Small intestine (tissue), 7 donors: ENCODE measurements around the gene SEZ6L. TPM values are rescaled to one million over a fixed set of nuclear protein-coding genes. Genes with fewer than 3 reads are reported as not detected.

Source experiments
- DNase-seq, 2 donors: peaks; one replicate each; pipeline versions ENCODE4 v3.0.0 to v3.0.0-alpha.2; 2013
- FAIRE-seq: peaks from 2 replicates; lab custom pipeline; 2012; peaks lifted over from hg19 to GRCh38; lab: Jason Lieb, UNC
- H3K27ac ChIP-seq, 3 donors: one replicate each; pipeline ENCODE4 v1.5.1; 2013; ENCODE audit warnings: low read length in 2 of 3, mild to moderate bottlenecking in 2 of 3, control low read depth in 1 of 3, inconsistent platforms in 1 of 3, low read depth in 1 of 3, moderate library complexity in 1 of 3
- H3K27me3 ChIP-seq, 3 donors: one replicate each; pipeline ENCODE4 v1.6.1; 2013; ENCODE audit warnings: low read length in 3 of 3, inconsistent platforms in 1 of 3; ENCODE audit not compliant: control insufficient read depth in 3 of 3, insufficient read depth in 3 of 3
- H3K36me3 ChIP-seq, 3 donors: one replicate each; pipeline ENCODE4 v1.6.1; 2013; ENCODE audit warnings: low read length in 3 of 3, inconsistent platforms in 1 of 3, low read depth in 1 of 3, mild to moderate bottlenecking in 1 of 3, moderate library complexity in 1 of 3; ENCODE audit not compliant: control insufficient read depth in 3 of 3, insufficient read depth in 2 of 3
- H3K4me1 ChIP-seq, 3 donors: one replicate each; pipeline ENCODE4 v1.6.1; 2013; ENCODE audit warnings: low read length in 2 of 3, inconsistent platforms in 1 of 3, low read depth in 1 of 3, mild to moderate bottlenecking in 1 of 3, moderate library complexity in 1 of 3; ENCODE audit not compliant: control insufficient read depth in 3 of 3, insufficient read depth in 2 of 3
- H3K4me3 ChIP-seq, 3 donors: one replicate each; pipeline ENCODE4 v1.5.1; 2013; ENCODE audit warnings: low read length in 3 of 3, control low read depth in 1 of 3, inconsistent platforms in 1 of 3, low read depth in 1 of 3, mild to moderate bottlenecking in 1 of 3, moderate library complexity in 1 of 3
- H3K9me3 ChIP-seq, 2 donors: one replicate each; pipeline ENCODE4 v1.6.1; 2013; ENCODE audit warnings: low read depth in 1 of 2, low read length in 1 of 2; ENCODE audit not compliant: control insufficient read depth in 2 of 2, insufficient read depth in 1 of 2
- WGBS, 3 donors: extraction: QIAGEN DNeasy Blood & Tissue Kit; methylation state at CpG; one replicate each; pipeline ENCODE4 v1.1.7; 2013; 5-methylcytosine and 5-hydroxymethylcytosine counted together
- polyA plus RNA-seq, 4 donors: library from polyadenylated mRNA; stranded (reverse) in 3 of 4; unstranded in 1 of 4; fragments of 200-250 nt in 3 of 4; fragments of 120-200 nt in 1 of 4; gene quantifications; one replicate each; pipeline versions ENCODE4 v1.2.1 to v1.2.3, GENCODE V29; 2013
- donor health status: healthy with polysubstance abuse.
- donor health status: control.
- donor health status: control.
- donor health status: Bipolar disorder and iron deficiency.
- donor health status: healthy.

The SEZ6L gene
- polyA plus RNA-seq, 4 donors, result 0.25 to 0.91 TPM; not detected in 2

GRCh38 chr22:26326803-26327202 is 157.5 kb downstream of the SEZ6L start:
- Histone ChIP-seq H3K4me3 (no peak overlapping the region), H3K4me1 (no peaks in the 10 kb centered on the region), H3K27me3 (peaks cover 0 to 5% (median 0%) of the 10 kb centered on the region in 3 donors), H3K36me3 (no peaks in the 10 kb centered on the region), H3K27ac (no peak overlapping the region), H3K9me3 (no peaks in the 10 kb centered on the region)
- FAIRE-seq (no peak), DNase-seq (no peak)
- 41 to 53% (median 50%) methylated on average over 20 of the region's 20 CpGs for WGBS, 3 donors

GRCh38 chr22:26327306-26327705 is 158.0 kb downstream of the SEZ6L start:
- WGBS, 3 donors, result 81 to 94% (median 86%) methylated on average over 6 of the region's 6 CpGs
- FAIRE-seq (no peak), DNase-seq (no peak)
- Histone ChIP-seq H3K27me3 (peaks cover 0 to 5% (median 0%) of the 10 kb centered on the region in 3 donors), H3K27ac (no peak overlapping the region), H3K9me3 (no peaks in the 10 kb centered on the region), H3K4me1 (no peaks in the 10 kb centered on the region), H3K36me3 (no peaks in the 10 kb centered on the region), H3K4me3 (no peak overlapping the region)

- Histone ChIP-seq H3K9me3 (no peaks in the 10 kb centered on the region), H3K4me1 (no peaks in the 10 kb centered on the region), H3K27me3 (peaks cover 0 to 5% (median 0%) of the 10 kb centered on the region in 3 donors)
These were observed 159.0 kb downstream of the SEZ6L start for GRCh38 chr22:26328221-26328620.

GRCh38 chr22:26330971-26331625 is 161.8 kb downstream of the SEZ6L start:
- DNase-seq, result peak; percentile 62 to 69
- H3K27me3 ChIP-seq, result peaks cover 0 to 5% (median 0%) of the 10 kb centered on the region in 3 donors
- H3K27ac ChIP-seq, result no peak overlapping the region
- WGBS, 3 donors, result 23 to 28% (median 28%) methylated on average over 4 of the region's 4 CpGs
- H3K9me3 ChIP-seq, result no peaks in the 10 kb centered on the region
- no peak for FAIRE-seq
- H3K36me3 ChIP-seq, result no peaks in the 10 kb centered on the region
- H3K4me3 ChIP-seq, result no peak overlapping the region
- H3K4me1 ChIP-seq, result no peaks in the 10 kb centered on the region

More at GRCh38 chr22:26328221-26328620, 159.0 kb downstream of the SEZ6L start:
- Histone ChIP-seq H3K36me3 (no peaks in the 10 kb centered on the region), H3K4me3 (no peak overlapping the region), H3K27ac (no peak overlapping the region)
- FAIRE-seq, result no peak
- DNase-seq, result no peak
- WGBS, 3 donors, result 52 to 77% (median 54%) methylated on average over 8 of the region's 8 CpGs

GRCh38 chr22:26333088-26333800 is 164.0 kb downstream of the SEZ6L start:
- H3K36me3 ChIP-seq, result no peaks in the 10 kb centered on the region
- no peak for FAIRE-seq
- WGBS, 3 donors, result 49 to 61% (median 59%) methylated on average over 5 of the region's 5 CpGs

GRCh38 chr22:26334232-26334631 is 165.0 kb downstream of the SEZ6L start:
- Histone ChIP-seq H3K4me1 (no peaks in the 10 kb centered on the region), H3K27me3 (no peaks in the 10 kb centered on the region), H3K4me3 (no peak overlapping the region), H3K27ac (no peak overlapping the region), H3K36me3 (no peaks in the 10 kb centered on the region), H3K9me3 (no peaks in the 10 kb centered on the region)
- 66 to 76% (median 71%) methylated on average over 9 of the region's 9 CpGs for WGBS, 3 donors
- DNase-seq, result no peak
- FAIRE-seq, result no peak

More at GRCh38 chr22:26333088-26333800, 164.0 kb downstream of the SEZ6L start:
- Histone ChIP-seq H3K27me3 (no peaks in the 10 kb centered on the region), H3K4me1 (no peaks in the 10 kb centered on the region), H3K27ac (no peak overlapping the region), H3K4me3 (no peak overlapping the region), H3K9me3 (no peaks in the 10 kb centered on the region)
- DNase-seq, result no peak

- H3K4me3 ChIP-seq, result no peak overlapping the region
- FAIRE-seq (no peak), DNase-seq (no peak)
- no peaks in the 10 kb centered on the region for H3K4me1 ChIP-seq
- no peaks in the 10 kb centered on the region for H3K27me3 ChIP-seq
- no peak overlapping the region for H3K27ac ChIP-seq
- WGBS, 3 donors, result 67 to 84% (median 72%) methylated on average over 4 of the region's 4 CpGs
- H3K36me3 ChIP-seq, result no peaks in the 10 kb centered on the region
- no peaks in the 10 kb centered on the region for H3K9me3 ChIP-seq
These were observed 167.5 kb downstream of the SEZ6L start for GRCh38 chr22:26336773-26337172.

GRCh38 chr22:26339755-26340154 is 170.5 kb downstream of the SEZ6L start:
- DNase-seq, result no peak
- H3K9me3 ChIP-seq, result no peaks in the 10 kb centered on the region
- H3K4me3 ChIP-seq, result no peak overlapping the region
- WGBS, 3 donors, result 73 to 79% (median 75%) methylated on average over 6 of the region's 6 CpGs
- no peaks in the 10 kb centered on the region for H3K4me1 ChIP-seq
- H3K27me3 ChIP-seq, result no peaks in the 10 kb centered on the region
- no peak overlapping the region for H3K27ac ChIP-seq
- H3K36me3 ChIP-seq, result no peaks in the 10 kb centered on the region
- no peak for FAIRE-seq
